Mesothelial cell of epicardium (in vitro differentiated cells): ENCODE measurements around the gene MYO9B. TPM values are rescaled to one million over a fixed set of nuclear protein-coding genes. Genes with fewer than 3 reads are reported as not detected.

Source experiments
- DNase-seq, 2 experiments: peaks; one replicate each; pipeline ENCODE4 v3.0.0; 2021; ENCODE audit warnings: low spot score in 2 of 2; ENCODE audit not compliant: unreplicated experiment in 2 of 2
- H3K27ac Mint-ChIP-seq: 2 replicates; pipeline ENCODE4 v1.8.0; 2021; ENCODE audit warnings: mixed read lengths
- H3K27me3 Mint-ChIP-seq: 2 replicates; pipeline ENCODE4 v1.8.0; 2021; ENCODE audit warnings: low read depth, mixed read lengths
- H3K36me3 Mint-ChIP-seq: 2 replicates; pipeline ENCODE4 v1.8.0; 2021; ENCODE audit warnings: mixed read lengths
- H3K4me1 Mint-ChIP-seq: 2 replicates; pipeline ENCODE4 v1.8.0; 2021; ENCODE audit warnings: mixed read lengths
- H3K4me3 Mint-ChIP-seq: 2 replicates; pipeline ENCODE4 v1.8.0; 2021; ENCODE audit warnings: mild to moderate bottlenecking, moderate library complexity, mixed read lengths
- H3K9me3 Mint-ChIP-seq: 2 replicates; pipeline ENCODE4 v1.8.0; 2021; ENCODE audit warnings: mixed read lengths
- CTCF ChIP-seq: fragments of 200-600 bp; sonication (generic); IDR thresholded peaks from one replicate; pipeline ENCODE4 v1.5.0; 2021; ENCODE audit warnings: antibody characterized with exemption; ENCODE audit not compliant: unreplicated experiment
- total RNA-seq: library from RNA; stranded (reverse); gene quantifications from 3 replicates; pipeline ENCODE4 v1.2.1, GENCODE V29; 2021

The MYO9B gene
- total RNA-seq, 1 donor from 2014 or later: 90.8 TPM

GRCh38 chr19:17192751-17193150 is 117.2 kb downstream of the MYO9B start:
- no peak for DNase-seq
- Mint-ChIP-seq H3K9me3 (no peaks in the 10 kb centered on the region), H3K4me3 (no peak overlapping the region), H3K4me1 (no peaks in the 10 kb centered on the region), H3K27ac (no peak overlapping the region), H3K27me3 (no peaks in the 10 kb centered on the region), H3K36me3 (peaks cover 38% of the 10 kb centered on the region)
- TF ChIP-seq CTCF: no peak

- no peaks in the 10 kb centered on the region for H3K4me1 Mint-ChIP-seq
- H3K36me3 Mint-ChIP-seq: peaks cover 43% of the 10 kb centered on the region
- H3K4me3 Mint-ChIP-seq: no peak overlapping the region
- no peak for TF ChIP-seq CTCF
- H3K27me3 Mint-ChIP-seq: no peaks in the 10 kb centered on the region
- DNase-seq: no peak
- H3K27ac Mint-ChIP-seq: no peak overlapping the region
- no peaks in the 10 kb centered on the region for H3K9me3 Mint-ChIP-seq
These were observed 119.0 kb downstream of the MYO9B start for GRCh38 chr19:17194608-17195007.

- no peaks in the 10 kb centered on the region for H3K4me1 Mint-ChIP-seq
- no peak for DNase-seq
- no peaks in the 10 kb centered on the region for H3K9me3 Mint-ChIP-seq
- H3K36me3 Mint-ChIP-seq: peaks cover 44% of the 10 kb centered on the region
- no peak for TF ChIP-seq CTCF
- H3K27me3 Mint-ChIP-seq: no peaks in the 10 kb centered on the region
- no peak overlapping the region for H3K4me3 Mint-ChIP-seq
- no peak overlapping the region for H3K27ac Mint-ChIP-seq
These were observed 119.5 kb downstream of the MYO9B start for GRCh38 chr19:17195106-17195505.

- no peak for DNase-seq
- no peak overlapping the region for H3K4me3 Mint-ChIP-seq
- peaks cover 45% of the 10 kb centered on the region for H3K36me3 Mint-ChIP-seq
- no peaks in the 10 kb centered on the region for H3K27me3 Mint-ChIP-seq
- no peak overlapping the region for H3K27ac Mint-ChIP-seq
- no peak for TF ChIP-seq CTCF
- no peaks in the 10 kb centered on the region for H3K9me3 Mint-ChIP-seq
- H3K4me1 Mint-ChIP-seq: no peaks in the 10 kb centered on the region
These were observed 121.0 kb downstream of the MYO9B start for GRCh38 chr19:17196610-17197009.

- Mint-ChIP-seq H3K9me3 (no peaks in the 10 kb centered on the region), H3K36me3 (peaks cover 55% of the 10 kb centered on the region), H3K27me3 (no peaks in the 10 kb centered on the region), H3K4me3 (no peak overlapping the region), H3K27ac (no peak overlapping the region), H3K4me1 (no peaks in the 10 kb centered on the region)
- TF ChIP-seq CTCF: no peak
- DNase-seq: no peak
These were observed 122.1 kb downstream of the MYO9B start for GRCh38 chr19:17197666-17198065.
